Gastroesophageal sphincter (tissue), 4 donors: ENCODE measurements around the gene DRAP1. TPM values are rescaled to one million over a fixed set of nuclear protein-coding genes. Genes with fewer than 3 reads are reported as not detected.

Source experiments
- ATAC-seq: fragments of 150-250 bp; one replicate; pipeline ENCODE4 v1.9.1; 2016; ENCODE audit warnings: mild to moderate bottlenecking, moderate library complexity
- H3K27ac ChIP-seq, 4 donors: fragments of 200-600 bp; sonication (generic) in 3 of 4; 1 replicate in 3 of 4; 2 replicates in 1 of 4; pipeline ENCODE4 v1.5.1; 2016 to 2019
- H3K27me3 ChIP-seq: fragments of 200-600 bp; sonication (generic); one replicate; pipeline ENCODE4 v1.5.1; 2019
- H3K36me3 ChIP-seq, 2 donors: fragments of 200-600 bp; sonication (generic); one replicate each; pipeline ENCODE4 v1.5.1; 2019; ENCODE audit warnings: control low read depth in 1 of 2
- H3K4me1 ChIP-seq, 3 donors: fragments of 200-600 bp; sonication (generic); 1 replicate in 2 of 3; 2 replicates in 1 of 3; pipeline ENCODE4 v1.5.1; 2016 to 2019; ENCODE audit warnings: control low read depth in 2 of 3
- H3K4me3 ChIP-seq, 2 donors: fragments of 200-600 bp; sonication (generic); one replicate each; pipeline ENCODE4 v1.5.1; 2019; ENCODE audit warnings: mild to moderate bottlenecking in 1 of 2, moderate library complexity in 1 of 2
- H3K9me3 ChIP-seq, 3 donors: fragments of 200-600 bp; sonication (generic); one replicate each; pipeline ENCODE4 v1.5.1; 2017 to 2019; ENCODE audit warnings: control low read depth in 2 of 3
- CTCF ChIP-seq, 4 experiments: fragments of 200-600 bp in 2 of 4; fragments of 450-650 bp in 2 of 4; sonication (generic) in 1 of 4; IDR thresholded peaks; one replicate each; pipeline ENCODE4 v1.5.1; 2017 to 2019; ENCODE audit warnings: antibody characterized with exemption in 4 of 4, mild to moderate bottlenecking in 2 of 4, moderate library complexity in 2 of 4
- EP300 ChIP-seq: sonication (generic); formaldehyde crosslinking; IDR thresholded peaks from one replicate; pipeline ENCODE4 v1.6.1; 2017; ENCODE audit warnings: antibody characterized with exemption, mild to moderate bottlenecking
- POLR2A ChIP-seq, 2 donors: fragments of 450-650 bp; IDR thresholded peaks; one replicate each; pipeline ENCODE4 v1.6.1; 2017; ENCODE audit warnings: antibody characterized with exemption in 2 of 2, mild to moderate bottlenecking in 2 of 2, moderate library complexity in 1 of 2
- POLR2AphosphoS5 ChIP-seq: sonication (generic); formaldehyde crosslinking; IDR thresholded peaks from one replicate; pipeline ENCODE4 v1.6.1; 2017; ENCODE audit warnings: antibody characterized with exemption
- WGBS, 2 donors: methylation state at CpG; one replicate each; pipeline ENCODE4 v1.1.5; 2018; ENCODE audit warnings: low coverage in 1 of 2; 5-methylcytosine and 5-hydroxymethylcytosine counted together
- total RNA-seq, 4 donors: library from RNA; depleted of rRNA; stranded (reverse); fragments of >200 nt; gene quantifications; one replicate each; pipeline ENCODE4 v1.1.0, GENCODE V29; 2016

DRAP1 gene
- total RNA-seq, 4 donors from 2014 or later, result 80.2 to 118 (median 98.8) TPM

- ATAC-seq, result no peak
- Histone ChIP-seq H3K36me3 (no peaks in the 10 kb centered on the region), H3K27me3 (peaks cover 13% of the 10 kb centered on the region), H3K4me3 (no peak overlapping the region), H3K4me1 (peaks cover 0 to 52% (median 28%) of the 10 kb centered on the region in 3 donors), H3K9me3 (no peaks in the 10 kb centered on the region), H3K27ac (peak overlapping the region in 1 of 4 donors; percentile 11)
- TF ChIP-seq EP300 (no peak), POLR2A (IDR thresholded peaks at IDR 0.05) (no peak), CTCF (IDR thresholded peaks at IDR 0.05) (no peak), POLR2AphosphoS5 (no peak)
- WGBS, 2 donors, result 90 to 94% methylated on average over 5 to 6 of the region's 14 CpGs
Measured at GRCh38 chr11:65896034-65896999, 22.9 kb upstream of the DRAP1 start.

- WGBS, 2 donors, result 79 to 88% methylated on average over 2 to 3 of the region's 4 CpGs
- peaks cover 0 to 45% (median 24%) of the 10 kb centered on the region in 3 donors for H3K4me1 ChIP-seq
- no peak overlapping the region for H3K4me3 ChIP-seq
- no peak for ATAC-seq
- H3K9me3 ChIP-seq, result no peaks in the 10 kb centered on the region
- TF ChIP-seq EP300, result no peak
- no peak for TF ChIP-seq POLR2AphosphoS5
- no peak for TF ChIP-seq CTCF (IDR thresholded peaks at IDR 0.05)
- TF ChIP-seq POLR2A (IDR thresholded peaks at IDR 0.05), result no peak
- no peak overlapping the region for H3K27ac ChIP-seq
- no peaks in the 10 kb centered on the region for H3K36me3 ChIP-seq
- H3K27me3 ChIP-seq, result peaks cover 13% of the 10 kb centered on the region
Measured at GRCh38 chr11:65897020-65897471, 22.2 kb upstream of the DRAP1 start.

GRCh38 chr11:65898656-65899355 lies 20.4 kb upstream of the DRAP1 start:
- Histone ChIP-seq H3K4me1 (peaks cover 0 to 27% (median 7%) of the 10 kb centered on the region in 3 donors), H3K27ac (peak overlapping the region in 2 of 4 donors; percentile 65 to 78), H3K36me3 (no peaks in the 10 kb centered on the region), H3K9me3 (no peaks in the 10 kb centered on the region), H3K27me3 (peaks cover 13% of the 10 kb centered on the region), H3K4me3 (peak overlapping the region; percentile 43 to 69)
- WGBS, 2 donors, result 77 to 80% methylated on average over 5 to 8 of the region's 28 CpGs
- no peak for ATAC-seq
- TF ChIP-seq POLR2A (IDR thresholded peaks at IDR 0.05) (no peak), POLR2AphosphoS5 (no peak), EP300 (no peak), CTCF (IDR thresholded peaks at IDR 0.05) (no peak)

- Histone ChIP-seq H3K27me3 (peaks cover 13% of the 10 kb centered on the region), H3K4me3 (peak overlapping the region; percentile 43 to 69), H3K4me1 (peaks cover 0 to 21% (median 7%) of the 10 kb centered on the region in 3 donors), H3K36me3 (no peaks in the 10 kb centered on the region), H3K27ac (peak overlapping the region in 3 of 4 donors; percentile 65 to 78 (median 70)), H3K9me3 (no peaks in the 10 kb centered on the region)
- 0% methylated on average over 3 of the region's 78 CpGs; no CpG with 5 or more reads in 1 of the 2 donors for WGBS, 2 donors
- ATAC-seq, result peak; percentile 64
- TF ChIP-seq POLR2A (IDR thresholded peaks at IDR 0.05), result no peak
- TF ChIP-seq CTCF (IDR thresholded peaks at IDR 0.05), result no peak
- peak; percentile 60 for TF ChIP-seq POLR2AphosphoS5
- TF ChIP-seq EP300, result no peak
Measured at GRCh38 chr11:65899356-65900124, 19.7 kb upstream of the DRAP1 start.
